IPS DF 19.7 (cell line): ENCODE data around the gene DPYSL4.
"Not testable (repeated sequence)": the region's sequence is repeated elsewhere in the genome, so short reads cannot be mapped to it uniquely, and the experiment has no call there.

Experiments
- DNase-seq: peaks from one replicate; pipeline ENCODE4 v3.0.0-alpha.2; 2013; ENCODE audit warnings: low read depth, low spot score

The DPYSL4 gene

DNA sequence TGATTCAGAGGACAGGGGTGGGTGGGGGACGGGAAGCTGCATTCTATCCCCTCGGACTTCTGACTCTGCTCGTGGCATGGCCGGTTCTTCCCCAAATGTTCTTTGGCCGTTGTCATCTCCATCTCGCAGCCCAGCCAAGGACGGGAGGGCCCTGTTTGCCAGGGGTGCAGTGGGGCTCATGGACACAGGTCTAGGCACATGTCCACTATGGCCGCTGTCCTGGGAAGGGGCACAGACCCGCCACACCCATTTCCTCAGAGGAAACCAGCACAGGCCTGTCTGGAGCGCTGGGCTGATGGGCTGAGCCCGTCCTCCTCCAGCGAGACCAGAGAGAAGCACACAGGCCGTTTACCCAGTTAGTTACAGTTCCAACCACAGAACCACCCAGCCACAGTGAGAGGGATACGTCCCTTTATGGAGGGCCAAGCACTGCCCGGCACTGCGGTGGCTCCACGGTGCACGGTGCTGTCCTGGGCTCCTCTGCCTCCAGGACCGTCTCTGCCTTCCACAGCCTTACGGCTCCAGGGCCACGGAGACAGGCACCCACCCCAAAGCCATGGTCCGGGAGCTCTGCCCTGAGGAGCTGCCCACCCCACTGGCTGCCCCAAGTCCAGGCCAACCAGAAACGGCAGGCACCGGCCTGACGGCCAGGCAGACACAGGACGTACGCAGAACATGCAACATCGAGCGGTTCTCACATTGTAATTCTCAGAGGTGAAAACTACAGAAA is 20.2 kb downstream of the DPYSL4 start:
- DNase-seq = no peak

DNA sequence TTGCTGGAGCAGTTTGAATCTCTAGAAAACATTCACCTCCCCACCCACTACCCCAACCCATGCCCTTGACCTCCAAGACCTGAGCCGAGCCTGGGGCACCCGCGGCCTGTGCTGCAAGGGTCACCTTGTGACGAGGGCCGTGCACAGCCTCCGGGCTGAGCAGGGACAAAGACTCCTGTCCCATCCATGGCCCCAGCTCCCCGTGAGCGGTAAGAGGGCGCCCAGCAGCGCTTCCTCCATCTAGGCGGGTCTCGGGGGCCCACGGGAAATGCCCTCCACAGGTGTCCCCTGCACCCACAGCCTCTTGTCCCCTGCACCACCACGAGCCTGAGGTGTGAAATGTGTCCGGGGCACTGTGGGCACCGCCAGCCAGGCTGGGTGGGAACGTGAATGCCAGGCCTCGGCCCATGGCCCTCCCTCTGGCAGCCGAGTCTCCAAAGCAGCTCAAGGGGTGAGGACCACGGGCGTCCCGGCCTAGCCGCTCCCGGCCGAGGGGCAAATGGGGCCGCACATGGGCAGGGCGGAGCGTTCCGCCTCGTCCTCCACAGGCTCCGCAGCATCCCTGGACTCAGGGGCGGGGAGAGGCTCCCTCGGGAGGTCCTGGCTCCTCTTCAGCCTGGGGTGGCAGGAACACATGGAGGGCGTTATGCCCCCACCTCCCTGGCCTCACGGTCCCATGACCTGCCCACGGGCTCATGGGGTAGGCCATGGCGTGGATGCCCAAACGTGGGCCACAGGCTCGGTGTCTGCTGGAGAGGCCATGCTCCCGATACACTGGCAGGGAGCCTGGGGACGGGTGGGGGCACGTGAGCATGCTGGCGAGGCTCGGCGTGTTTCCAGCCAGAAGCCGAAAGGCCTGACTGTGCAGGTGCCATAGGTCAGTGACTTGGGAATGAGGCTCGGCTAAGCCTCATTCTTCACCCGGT is 21.1 kb downstream of the DPYSL4 start:
- DNase-seq = no peak

DNA sequence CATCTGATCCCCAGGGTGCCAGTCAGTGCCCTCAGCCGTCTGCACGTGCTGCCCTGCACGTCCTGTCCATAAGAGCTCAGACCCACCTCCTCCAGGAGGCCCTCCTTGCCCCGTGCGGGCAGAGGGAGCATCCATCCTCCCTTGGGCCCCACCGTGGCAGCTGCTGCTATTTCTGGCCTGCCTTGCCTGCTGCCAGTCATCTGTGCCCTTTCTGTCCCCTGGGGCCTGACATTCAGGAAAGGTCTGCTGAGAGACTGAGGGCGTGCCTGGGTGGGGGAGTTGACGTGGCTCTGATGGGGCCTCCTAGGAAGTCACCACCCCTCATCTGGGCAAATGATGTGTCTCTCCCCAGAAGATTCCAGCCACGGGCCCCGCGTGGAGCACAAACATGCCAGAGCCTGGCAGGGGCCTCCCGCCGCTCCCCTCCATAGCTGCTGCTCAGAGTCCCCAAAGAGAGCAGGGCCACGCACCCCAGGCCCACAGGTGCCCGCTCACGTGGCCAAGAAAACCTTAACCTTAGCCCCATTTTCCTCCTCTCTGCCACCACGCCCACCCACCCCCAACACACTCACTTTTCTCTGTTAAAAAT is 21.8 kb downstream of the DPYSL4 start:
- DNase-seq = no peak

DNA sequence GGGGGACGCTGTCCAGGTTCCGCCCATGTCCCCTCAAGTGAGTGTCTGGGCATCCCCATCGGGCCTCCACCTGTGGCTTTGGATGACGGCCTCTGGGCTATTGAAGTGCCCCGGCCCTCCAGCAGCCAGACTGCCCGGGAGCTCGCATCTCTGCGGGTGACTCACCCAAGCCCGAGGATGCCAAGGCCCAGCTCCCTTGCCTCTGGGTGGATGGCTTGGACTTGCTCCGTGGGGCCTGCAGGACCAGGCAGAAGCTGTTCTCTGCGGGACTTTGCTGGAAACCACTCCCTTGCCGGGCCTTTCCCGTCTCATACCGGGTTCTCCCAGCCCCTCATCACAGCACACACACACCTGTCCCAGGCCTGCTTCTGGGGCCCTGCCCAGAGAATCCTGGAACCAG is 22.4 kb downstream of the DPYSL4 start:
- no peak for DNase-seq

DNA sequence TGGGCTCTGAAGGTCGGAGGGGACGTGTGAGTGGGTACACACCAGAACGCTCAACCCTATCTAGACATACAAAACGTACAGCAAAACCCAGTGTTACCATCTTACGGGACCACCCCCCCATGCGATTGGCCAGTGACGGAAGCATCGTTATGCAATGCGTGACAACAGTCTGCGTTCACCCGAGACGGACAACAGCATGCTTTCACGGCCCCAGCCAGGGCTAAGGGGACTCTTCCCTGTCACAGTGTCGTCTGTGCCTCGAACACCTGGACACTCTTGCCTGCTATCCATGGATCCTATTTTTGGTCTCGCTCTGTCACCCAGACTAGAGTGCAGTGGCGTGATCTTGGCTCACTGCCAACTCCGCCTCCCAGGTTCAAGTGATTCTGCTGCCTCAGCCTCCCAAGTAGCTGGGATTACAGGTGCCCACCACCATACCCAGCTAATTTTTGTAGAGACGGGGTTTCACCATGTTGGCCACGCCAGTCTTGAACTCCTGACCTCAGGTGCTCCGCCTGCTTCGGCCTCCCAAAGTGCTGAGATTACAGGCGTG is 23.3 kb downstream of the DPYSL4 start:
- DNase-seq = no peak

DNA sequence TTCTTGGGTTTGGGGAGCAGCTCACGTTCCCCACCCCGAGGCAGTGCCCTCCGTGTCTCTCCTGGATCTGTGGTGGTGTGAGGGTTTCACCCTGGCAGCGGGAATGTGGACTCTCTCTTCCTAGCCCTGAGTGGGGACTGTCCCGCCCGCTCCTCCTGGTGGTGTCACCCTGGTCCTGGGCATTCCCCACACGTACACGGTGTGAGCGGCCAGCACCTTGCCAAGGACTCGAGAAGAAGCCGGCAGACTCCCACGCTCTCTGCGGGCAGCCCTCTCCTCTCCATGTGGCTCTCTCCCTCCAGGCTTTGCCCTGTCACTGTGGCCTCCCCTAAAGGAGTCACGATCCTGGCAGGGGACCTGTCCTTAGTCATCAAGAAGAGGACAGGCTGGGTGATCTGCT is 24.0 kb downstream of the DPYSL4 start:
- no peak for DNase-seq

DNA sequence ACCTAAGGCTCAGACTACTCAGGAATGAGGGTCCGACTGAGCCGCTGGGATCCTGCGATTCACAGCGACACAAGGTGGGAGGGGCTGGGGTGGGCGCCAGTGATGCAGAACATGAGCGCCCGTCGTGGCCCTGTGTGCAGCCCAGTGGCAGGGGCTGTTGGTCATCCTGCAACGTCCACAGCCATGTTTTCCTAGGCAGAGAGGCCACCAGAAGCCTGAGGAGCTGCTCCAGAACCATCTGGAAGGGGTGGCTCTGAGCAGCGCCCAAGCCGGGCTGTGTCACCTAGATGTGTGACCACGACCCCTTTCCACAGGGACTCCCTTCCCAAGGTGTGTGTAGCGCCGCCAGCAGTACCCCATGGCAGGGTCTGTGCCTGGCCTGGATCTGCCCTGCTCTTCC is 24.5 kb downstream of the DPYSL4 start:
- no peak for DNase-seq

DNA sequence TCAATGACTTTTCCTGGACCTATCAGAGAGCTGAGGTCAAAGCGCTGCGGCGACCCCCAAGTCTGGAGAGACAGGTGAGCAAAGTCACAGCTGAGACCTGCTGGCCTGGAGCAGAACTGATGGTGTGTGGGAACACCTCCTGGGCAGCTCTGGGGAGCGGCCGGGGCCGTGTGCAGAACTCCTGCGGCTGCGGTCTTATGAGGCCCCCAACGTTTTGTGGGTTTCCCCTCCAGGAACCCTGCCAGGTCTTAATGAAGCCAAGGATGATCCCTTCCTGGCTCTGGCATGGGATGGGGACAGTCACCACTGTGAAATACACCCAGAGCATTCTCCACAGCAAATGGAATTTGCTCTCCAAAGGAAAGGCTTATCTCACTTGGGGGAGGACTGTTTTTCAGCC is 26.1 kb downstream of the DPYSL4 start:
- no peak for DNase-seq

DNA sequence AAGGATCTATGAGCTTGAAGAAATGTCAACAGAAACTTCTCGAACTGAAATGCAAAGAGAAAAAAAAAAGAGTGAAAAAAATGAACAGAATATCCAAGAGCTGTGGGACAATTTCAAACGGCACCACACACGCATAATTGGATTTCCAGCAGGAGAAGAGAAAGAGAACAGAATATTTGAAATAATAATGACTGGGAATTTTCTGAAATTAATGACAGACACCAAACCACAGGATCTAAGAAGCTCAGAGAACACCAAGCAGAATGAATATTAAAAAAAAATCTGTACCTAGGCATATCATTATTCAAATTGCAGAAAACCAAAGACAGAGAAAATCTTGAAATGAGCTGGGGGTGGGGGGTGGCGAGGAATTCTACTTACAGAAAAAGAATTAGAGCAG is 27.2 kb downstream of the DPYSL4 start:
- DNase-seq = no peak

DNA sequence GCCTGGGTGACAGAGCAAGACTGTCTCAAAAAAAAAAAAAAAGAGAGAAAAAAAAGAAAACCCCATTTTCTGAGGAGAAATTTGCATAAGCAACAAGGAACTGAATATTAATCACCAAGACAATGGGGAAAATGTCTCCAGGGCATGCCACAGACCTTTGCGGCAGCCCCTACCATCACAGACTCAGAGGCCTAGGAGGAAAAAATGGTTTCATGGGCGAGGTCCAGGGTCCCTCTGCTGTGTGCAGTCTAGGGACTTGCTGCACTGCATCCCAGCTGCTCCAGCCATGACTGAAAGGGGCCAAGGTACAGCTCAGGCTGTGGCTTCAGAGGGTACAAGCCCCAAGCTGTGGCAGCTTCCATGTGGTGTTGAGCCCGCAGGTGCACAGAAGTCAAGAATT is 29.7 kb downstream of the DPYSL4 start:
- not testable (repeated sequence) for DNase-seq

DNA sequence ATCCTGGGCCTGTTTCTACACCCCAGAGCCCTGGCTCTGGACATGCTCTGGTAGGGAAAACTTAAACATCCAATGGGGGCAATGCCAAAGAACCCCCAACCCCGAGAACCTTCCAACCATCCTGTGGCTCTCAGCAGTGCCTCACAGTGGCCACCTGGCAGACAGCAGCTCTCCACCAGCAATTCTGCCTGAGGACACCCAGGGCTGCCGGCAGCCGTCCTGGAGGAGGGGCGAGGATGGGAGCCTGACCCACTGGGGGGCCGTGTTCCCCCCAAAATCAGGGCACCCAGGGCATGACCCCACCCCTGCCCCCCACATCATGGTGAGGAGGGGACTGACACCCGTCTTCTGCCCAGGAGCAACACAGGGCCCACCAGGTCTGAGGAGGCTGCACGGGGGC is 32.7 kb downstream of the DPYSL4 start:
- DNase-seq = no peak

DNA sequence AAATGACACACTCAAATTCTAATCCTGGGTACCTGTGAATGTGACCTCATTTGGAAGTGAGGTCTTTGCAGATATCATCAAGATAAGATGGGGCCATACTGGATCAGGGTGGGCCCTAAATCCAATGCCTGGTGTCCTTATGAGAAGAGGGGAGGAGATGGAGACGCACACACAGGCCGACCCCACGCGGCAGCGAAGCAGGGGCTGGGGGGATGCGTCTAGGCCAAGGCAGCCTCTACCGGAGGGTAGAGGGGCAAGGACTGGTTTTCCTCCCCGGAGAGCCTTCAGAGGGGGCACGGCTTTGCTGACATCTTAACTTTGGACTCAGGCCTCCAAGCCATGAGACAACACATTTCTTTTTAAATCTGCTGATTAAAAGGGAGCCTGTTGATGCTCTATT is 33.3 kb downstream of the DPYSL4 start:
- no peak for DNase-seq

DNA sequence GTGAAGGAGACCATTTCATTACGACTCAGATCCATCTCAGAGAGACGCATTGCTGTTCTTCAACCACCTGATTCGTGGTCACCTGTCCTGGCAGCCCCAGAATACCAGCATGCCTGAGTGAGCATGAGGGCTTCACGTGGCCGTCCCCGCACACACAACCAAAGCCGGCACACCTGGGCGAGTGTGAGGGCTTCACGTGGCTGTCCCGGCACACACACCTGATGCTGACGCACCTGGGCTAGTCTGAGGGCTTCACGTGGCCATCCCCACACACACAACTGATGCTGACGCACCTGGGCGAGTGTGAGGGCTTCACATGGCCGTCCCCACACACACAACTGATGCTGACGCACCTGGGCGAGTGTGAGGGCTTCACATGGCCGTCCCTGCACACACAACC is 34.2 kb downstream of the DPYSL4 start:
- not testable (repeated sequence) for DNase-seq

DNA sequence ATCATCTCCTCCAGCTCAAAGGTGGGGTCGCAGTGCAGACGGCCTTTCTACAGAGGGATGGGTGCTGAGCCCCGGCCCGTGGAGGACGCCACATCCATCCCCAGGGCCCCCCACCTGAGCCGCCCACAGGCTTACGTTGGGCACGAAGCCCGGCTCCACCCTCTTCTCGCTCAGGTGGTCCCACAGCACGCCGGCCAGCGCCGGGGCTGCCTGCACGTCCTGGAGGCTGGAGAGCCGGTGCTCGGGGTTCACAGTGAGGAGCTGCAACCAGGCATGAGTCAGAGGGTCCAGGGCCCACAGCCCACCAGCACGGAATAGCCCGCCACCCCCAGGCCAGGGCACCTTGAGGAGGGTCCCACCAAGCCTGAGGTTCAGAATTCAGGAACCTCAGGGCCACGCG is 36.0 kb downstream of the DPYSL4 start:
- DNase-seq = no peak

DNA sequence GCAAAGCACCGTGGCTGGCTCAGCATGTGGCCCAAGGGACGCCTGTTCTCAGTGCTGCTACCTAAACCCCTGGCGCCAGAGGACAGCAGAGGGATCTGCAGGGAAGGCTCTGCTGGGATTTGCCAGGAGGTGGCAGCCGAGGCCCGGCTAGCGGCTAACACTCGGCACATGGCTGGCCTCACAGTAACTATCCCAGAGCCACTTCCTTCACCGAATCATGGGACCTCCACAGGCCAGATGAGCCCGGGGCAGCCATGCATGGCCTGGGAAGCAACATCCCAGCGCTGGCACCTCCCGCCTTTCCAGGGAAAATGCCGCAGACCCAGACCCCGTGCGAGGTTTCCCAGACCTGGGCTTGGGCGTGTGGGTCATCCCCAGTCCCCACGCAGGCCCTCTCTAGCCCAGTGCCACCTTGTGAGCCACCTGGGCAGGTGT is 36.4 kb downstream of the DPYSL4 start:
- DNase-seq = peak; percentile 68

DNA sequence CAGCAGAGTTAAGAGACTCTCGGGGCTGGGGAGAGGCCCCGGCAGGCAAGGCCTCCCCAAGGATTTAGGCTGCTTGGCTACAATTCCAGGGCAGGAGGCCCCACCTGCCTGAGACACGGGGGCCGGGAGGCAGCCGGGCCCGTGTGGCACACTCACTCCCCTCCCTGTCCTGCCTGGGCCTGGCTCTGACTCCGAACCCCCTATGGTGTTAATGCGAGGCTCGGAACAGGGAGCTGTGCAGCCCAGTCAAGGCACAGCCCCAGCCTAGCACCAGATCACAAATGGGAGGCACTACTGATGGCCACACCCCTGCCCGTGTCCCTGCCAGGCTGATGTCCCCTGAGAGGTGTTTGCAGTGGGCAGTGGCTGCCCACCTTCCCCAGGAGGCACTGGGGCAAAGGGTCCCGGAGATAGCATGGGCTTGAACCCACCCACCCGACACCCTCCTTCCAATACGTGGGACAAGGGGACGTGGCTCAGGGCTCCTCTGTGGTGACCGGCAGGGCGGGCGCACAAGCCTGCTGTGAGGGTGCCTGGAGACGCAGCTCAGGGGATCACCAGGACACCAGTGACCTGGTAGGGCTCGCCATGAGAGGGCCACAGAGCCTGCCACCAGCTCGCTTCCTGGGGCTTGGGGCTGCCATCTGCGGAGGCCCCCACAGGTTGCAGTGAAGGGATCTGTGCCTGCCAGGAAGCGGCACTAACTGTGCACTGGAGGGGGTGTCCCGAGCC is 37.0 kb downstream of the DPYSL4 start:
- DNase-seq = no peak

DNA sequence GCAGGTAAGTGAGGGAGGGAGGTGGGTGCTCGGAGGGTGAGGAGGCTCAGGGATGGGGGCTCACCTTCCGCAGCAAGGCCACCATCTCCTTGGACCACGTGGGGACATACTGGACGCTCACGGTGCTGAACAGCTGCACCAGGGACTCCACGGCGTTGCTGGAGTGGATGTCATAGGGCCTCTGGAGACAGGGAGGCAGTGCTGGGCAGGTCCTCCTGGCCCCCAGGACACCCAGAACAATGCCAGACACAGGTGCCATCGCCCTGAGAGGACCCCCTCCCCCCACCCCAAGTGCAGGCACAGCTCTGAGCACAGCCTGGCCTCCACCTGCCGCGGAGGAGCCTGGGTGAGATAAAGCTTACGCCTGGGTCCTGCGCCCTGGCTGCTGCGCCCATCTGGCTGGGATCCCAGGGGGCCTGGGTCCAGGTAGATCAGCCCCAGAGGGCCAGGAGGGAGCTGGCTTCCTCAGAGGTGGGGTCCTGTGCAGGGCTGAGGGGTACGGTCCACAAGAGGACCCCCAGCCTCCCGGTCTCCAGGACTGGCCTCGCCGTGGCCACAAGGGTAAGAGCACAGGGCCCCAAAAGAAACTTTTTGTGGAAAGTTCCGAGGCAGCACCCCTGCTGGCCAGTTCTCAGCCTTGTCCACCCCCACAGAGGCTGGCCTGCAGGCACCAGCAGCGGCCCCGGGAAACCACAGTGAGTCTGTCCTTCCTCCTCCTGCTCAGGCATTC is 37.8 kb downstream of the DPYSL4 start:
- DNase-seq = no peak

DNA sequence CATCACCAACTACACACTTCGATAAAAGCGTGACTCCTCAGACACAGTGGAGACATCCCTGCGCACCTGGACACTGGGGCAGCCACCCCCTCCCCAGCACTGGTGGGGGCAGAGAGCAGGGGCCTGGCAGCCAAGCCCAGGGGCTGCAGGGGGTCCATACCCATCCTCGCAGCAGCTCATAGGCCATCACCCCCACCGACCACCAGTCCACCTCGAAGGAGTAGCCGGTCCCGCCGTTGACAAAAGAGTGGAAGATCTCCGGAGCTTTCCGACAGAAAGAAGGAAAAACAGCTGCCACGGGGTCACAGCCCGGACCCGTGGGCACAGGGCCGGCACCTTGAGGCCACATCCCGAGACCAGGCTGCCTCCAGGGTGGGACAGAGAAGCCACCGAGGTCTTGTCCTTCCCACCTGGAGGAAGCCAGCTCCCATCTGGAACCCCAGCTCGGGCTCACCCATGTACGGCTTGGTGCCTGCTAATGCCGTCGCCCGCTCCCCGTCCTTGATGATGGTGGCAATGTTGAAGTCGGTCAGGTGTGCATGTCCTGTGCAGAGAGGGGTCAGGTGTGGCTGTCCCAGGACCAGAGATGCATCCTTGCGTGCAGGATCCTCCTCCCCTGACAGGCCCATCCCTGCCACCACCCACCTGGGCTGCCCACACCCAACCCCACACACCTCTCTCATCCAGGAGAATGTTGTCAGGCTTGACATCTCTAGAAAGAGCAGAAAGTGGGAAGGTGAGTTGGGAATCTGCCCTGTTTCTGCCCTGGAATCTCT is 38.5 kb downstream of the DPYSL4 start:
- DNase-seq = no peak

DNA sequence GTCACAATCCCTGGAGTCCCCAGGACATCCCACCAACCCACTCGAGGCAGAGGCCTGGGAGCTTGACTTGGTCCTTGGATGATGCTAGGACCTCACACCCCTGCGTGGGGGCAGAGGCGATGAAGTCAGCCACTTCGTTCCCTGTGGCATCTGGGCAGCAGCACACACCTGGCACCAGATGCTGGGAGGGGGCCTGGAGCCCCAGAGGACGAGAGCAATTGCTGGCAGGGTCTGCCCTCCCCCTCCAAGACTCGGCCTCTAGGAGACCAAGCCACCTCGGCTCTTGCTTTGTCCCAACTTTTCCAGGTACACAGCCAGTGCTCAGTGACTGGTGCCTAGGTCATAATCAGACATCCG is 39.1 kb downstream of the DPYSL4 start:
- no peak for DNase-seq
